ENCODE measurements around the gene OR5T2. TPM values are rescaled to one million over a fixed set of nuclear protein-coding genes. Genes with fewer than 3 reads are reported as not detected.

Gene OR5T2
- total RNA-seq = not detected
- polyA plus RNA-seq = not detected

DNA sequence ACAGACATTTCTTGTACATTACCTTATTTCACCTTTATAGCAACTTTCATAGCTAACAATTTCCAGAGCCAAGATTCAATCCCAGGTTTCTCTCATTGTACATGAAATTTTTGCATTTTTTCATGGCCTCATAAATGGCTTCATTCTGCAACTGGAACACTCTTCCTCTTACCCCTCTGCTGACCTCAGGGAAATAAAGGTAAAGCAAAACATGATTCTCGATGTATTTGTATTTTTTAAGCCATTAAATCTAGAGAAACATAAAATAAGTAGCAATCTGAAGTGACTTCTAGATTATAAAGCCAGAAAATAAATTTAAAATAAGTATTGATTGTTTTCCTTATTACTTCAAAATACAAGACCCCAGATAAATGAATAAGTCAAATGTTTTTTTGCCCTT is at the start of gene OR5T2:
Gene OR5T2, minus strand, starts transcription at position 101 of the 400 bp plus-strand sequence. CDS start 1,193 bp downstream, outside the sequence.
- no peak within 1 kb of the TSS for H3K27ac ChIP-seq (ENCODE audit: low read depth in 1 of 2, low read length in 2 of 2)
- no peaks in the 10 kb centered on the region for H3K36me3 ChIP-seq (ENCODE audit: control insufficient read depth in 4 of 4, insufficient read depth in 3 of 4, low read depth in 1 of 4, low read length in 3 of 4)
- TF ChIP-seq RAD21 (IDR thresholded peaks at IDR 0.05) = no peak
- TF ChIP-seq YY1 (IDR thresholded peaks at IDR 0.05) = no peak
- TF ChIP-seq CTCF (IDR thresholded peaks at IDR 0.05; ENCODE audit: low read depth, low read length, missing input control) = no peak
- TF ChIP-seq NR2F2 (IDR thresholded peaks at IDR 0.05) = no peak
- TF ChIP-seq MAX (IDR thresholded peaks at IDR 0.05) = no peak
- no peak for TF ChIP-seq HNF4A (conservative IDR thresholded peaks at IDR 0.05)
- no peak for DNase-seq (ENCODE audit: low spot score)
- no peak within 1 kb of the TSS for H3K4me3 ChIP-seq (ENCODE audit: low read depth in 1 of 3, low read length in 3 of 3)
- no peaks in the 10 kb centered on the region for H3K27me3 ChIP-seq (ENCODE audit: control insufficient read depth in 4 of 4, insufficient read depth in 4 of 4, low read length in 3 of 4)
- H3K4me1 ChIP-seq (ENCODE audit: control insufficient read depth in 4 of 4, insufficient read depth in 4 of 4, low read length in 3 of 4) = no peaks in the 10 kb centered on the region
- 45% methylated on average over 1 of the region's 1 CpG for WGBS
- no peaks in the 10 kb centered on the region for H3K9me3 ChIP-seq (ENCODE audit: control insufficient read depth in 4 of 4, low read length in 3 of 4)
- no peak within 1 kb of the TSS for H3K9ac ChIP-seq (ENCODE audit: low read depth in 1 of 2, low read length in 2 of 2)

GRCh38 chr11:56273854-56274253 is 39.8 kb upstream of the OR5T2 start, which contains the start of gene OR5T1:
OR5T1 (plus strand) TSS chr11:56274154; CDS start chr11:56275639, 1,485 bp downstream.
- Histone ChIP-seq H3K9ac (ENCODE audit: low read depth in 1 of 2, low read length in 2 of 2) (no peak within 1 kb of the TSS), H3K27me3 (ENCODE audit: control insufficient read depth in 4 of 4, insufficient read depth in 4 of 4, low read length in 3 of 4) (no peaks in the 10 kb centered on the region), H3K27ac (ENCODE audit: low read depth in 1 of 2, low read length in 2 of 2) (no peak within 1 kb of the TSS), H3K4me1 (ENCODE audit: control insufficient read depth in 4 of 4, insufficient read depth in 4 of 4, low read length in 3 of 4) (no peaks in the 10 kb centered on the region), H3K4me3 (ENCODE audit: low read depth in 1 of 3, low read length in 3 of 3) (no peak within 1 kb of the TSS), H3K9me3 (ENCODE audit: control insufficient read depth in 4 of 4, low read length in 3 of 4) (no peaks in the 10 kb centered on the region), H3K36me3 (ENCODE audit: control insufficient read depth in 4 of 4, insufficient read depth in 3 of 4, low read depth in 1 of 4, low read length in 3 of 4) (no peaks in the 10 kb centered on the region)
- no peak for DNase-seq (ENCODE audit: low spot score)
- no peak for TF ChIP-seq TAF1 (conservative IDR thresholded peaks at IDR 0.05)
- no peak for TF ChIP-seq MAX (IDR thresholded peaks at IDR 0.05)
- no peak for TF ChIP-seq ZBTB33 (IDR thresholded peaks at IDR 0.05)
- TF ChIP-seq, protein P1, sequence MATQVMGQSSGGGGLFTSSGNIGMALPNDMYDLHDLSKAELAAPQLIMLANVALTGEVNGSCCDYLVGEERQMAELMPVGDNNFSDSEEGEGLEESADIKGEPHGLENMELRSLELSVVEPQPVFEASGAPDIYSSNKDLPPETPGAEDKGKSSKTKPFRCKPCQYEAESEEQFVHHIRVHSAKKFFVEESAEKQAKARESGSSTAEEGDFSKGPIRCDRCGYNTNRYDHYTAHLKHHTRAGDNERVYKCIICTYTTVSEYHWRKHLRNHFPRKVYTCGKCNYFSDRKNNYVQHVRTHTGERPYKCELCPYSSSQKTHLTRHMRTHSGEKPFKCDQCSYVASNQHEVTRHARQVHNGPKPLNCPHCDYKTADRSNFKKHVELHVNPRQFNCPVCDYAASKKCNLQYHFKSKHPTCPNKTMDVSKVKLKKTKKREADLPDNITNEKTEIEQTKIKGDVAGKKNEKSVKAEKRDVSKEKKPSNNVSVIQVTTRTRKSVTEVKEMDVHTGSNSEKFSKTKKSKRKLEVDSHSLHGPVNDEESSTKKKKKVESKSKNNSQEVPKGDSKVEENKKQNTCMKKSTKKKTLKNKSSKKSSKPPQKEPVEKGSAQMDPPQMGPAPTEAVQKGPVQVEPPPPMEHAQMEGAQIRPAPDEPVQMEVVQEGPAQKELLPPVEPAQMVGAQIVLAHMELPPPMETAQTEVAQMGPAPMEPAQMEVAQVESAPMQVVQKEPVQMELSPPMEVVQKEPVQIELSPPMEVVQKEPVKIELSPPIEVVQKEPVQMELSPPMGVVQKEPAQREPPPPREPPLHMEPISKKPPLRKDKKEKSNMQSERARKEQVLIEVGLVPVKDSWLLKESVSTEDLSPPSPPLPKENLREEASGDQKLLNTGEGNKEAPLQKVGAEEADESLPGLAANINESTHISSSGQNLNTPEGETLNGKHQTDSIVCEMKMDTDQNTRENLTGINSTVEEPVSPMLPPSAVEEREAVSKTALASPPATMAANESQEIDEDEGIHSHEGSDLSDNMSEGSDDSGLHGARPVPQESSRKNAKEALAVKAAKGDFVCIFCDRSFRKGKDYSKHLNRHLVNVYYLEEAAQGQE (IDR thresholded peaks at IDR 0.05) = no peak
- no peak for TF ChIP-seq RXRA (IDR thresholded peaks at IDR 0.05)
- no peak for TF ChIP-seq NR2F2 (IDR thresholded peaks at IDR 0.05)
- no peak for TF ChIP-seq GABPA (IDR thresholded peaks at IDR 0.05 in 1 of 2, conservative IDR thresholded peaks at IDR 0.05 in 1 of 2)
- TF ChIP-seq ATF3 (IDR thresholded peaks at IDR 0.05) = no peak
- no peak for TF ChIP-seq FOXA2 (IDR thresholded peaks at IDR 0.05)
- no peak for TF ChIP-seq SP1 (IDR thresholded peaks at IDR 0.05)
- no peak for TF ChIP-seq EGR1 (IDR thresholded peaks at IDR 0.05; ENCODE audit: low read depth in 2 of 2)
- TF ChIP-seq HNF4G (IDR thresholded peaks at IDR 0.05) = no peak

Data from liver (tissue), 9 donors.